Caco-2 (cell line): ENCODE results near the gene CD247. TPM values are rescaled to one million over a fixed set of nuclear protein-coding genes. Genes with fewer than 3 reads are reported as not detected.

Source experiments
- BruUV-seq: library from RNA; stranded (reverse); fragments of 400-500 nt; replicated peaks from 2 replicates; lab custom pipeline; 2021; lab: Mats Ljungman, UMichigan
- CTCF ChIA-PET: fragments of 300-600 bp; sonication (Branson Sonifier 250); formaldehyde crosslinking; loops from one replicate; lab custom pipeline; 2022; ENCODE audit warnings: antibody characterized with exemption; lab: Charles Lee
- POLR2A ChIA-PET: fragments of 300-600 bp; sonication (Branson Sonifier 250); formaldehyde crosslinking; loops from one replicate; lab custom pipeline; 2022; ENCODE audit warnings: antibody characterized with exemption; lab: Charles Lee
- DNase-seq, 2 experiments: peaks; one replicate each; pipeline versions ENCODE4 v3.0.0 to v3.0.0-alpha.2; 2020 to 2022
- H3K27me3 ChIP-seq: replicated peaks from 2 replicates; pipeline ENCODE4 v1.6.0; 2011; ENCODE audit warnings: low read length; ENCODE audit not compliant: control insufficient read depth, insufficient read depth
- H3K36me3 ChIP-seq: 2 replicates; pipeline ENCODE4 v1.5.1; 2011; ENCODE audit warnings: low read length; ENCODE audit not compliant: control insufficient read depth, insufficient read depth
- H3K4me1 ChIP-seq: fragments of 250-450 bp; sonication (Bioruptor Pico); 2 replicates; pipeline ENCODE4 v1.5.1; 2020; ENCODE audit warnings: mild to moderate bottlenecking
- H3K4me3 ChIP-seq: 2 replicates; pipeline ENCODE4 v1.5.1; 2011; ENCODE audit warnings: low read depth, mild to moderate bottlenecking, control low read depth, low read length
- H3K9me3 ChIP-seq: fragments of 250-450 bp; sonication (Bioruptor Pico); 2 replicates; pipeline ENCODE4 v1.5.1; 2020; ENCODE audit warnings: mild to moderate bottlenecking, moderate library complexity
- H3K27ac Mint-ChIP-seq: one replicate; pipeline ENCODE4 v1.8.0; 2022; ENCODE audit warnings: mixed read lengths; ENCODE audit not compliant: unreplicated experiment
- H3K27me3 Mint-ChIP-seq: one replicate; pipeline ENCODE4 v1.8.0; 2022; ENCODE audit warnings: mixed read lengths; ENCODE audit not compliant: insufficient read depth, unreplicated experiment
- H3K36me3 Mint-ChIP-seq: one replicate; pipeline ENCODE4 v1.8.0; 2022; ENCODE audit warnings: mild to moderate bottlenecking, mixed read lengths; ENCODE audit not compliant: insufficient read depth, unreplicated experiment
- H3K4me1 Mint-ChIP-seq: one replicate; pipeline ENCODE4 v1.8.0; 2022; ENCODE audit warnings: low read depth, mixed read lengths; ENCODE audit not compliant: unreplicated experiment
- H3K4me3 Mint-ChIP-seq: one replicate; pipeline ENCODE4 v1.8.0; 2022; ENCODE audit warnings: mild to moderate bottlenecking, moderate library complexity, mixed read lengths; ENCODE audit not compliant: unreplicated experiment
- H3K9me3 Mint-ChIP-seq: one replicate; pipeline ENCODE4 v1.8.0; 2022; ENCODE audit warnings: mixed read lengths; ENCODE audit not compliant: unreplicated experiment
- intact Hi-C: fragments of 100-400 bp; cut with micrococcal nuclease; formaldehyde crosslinking; loops from one replicate; pipeline ENCODE4 v1.10.0; 2022; ENCODE audit not compliant: unreplicated experiment
- total RNA-seq: library from RNA; stranded (reverse); gene quantifications from 2 replicates; pipeline ENCODE4 v1.2.3, GENCODE V29; 2022
- TF ChIP-seq, protein P1 (sequence below), 2 experiments: fragments of 200-600 bp in 1 of 2; IDR thresholded peaks; 1 replicate in 1 of 2; 2 replicates in 1 of 2; pipeline versions ENCODE4 v1.5.1 to v1.8.0; 2011 to 2022; ENCODE audit warnings: antibody characterized with exemption in 1 of 2, control low read depth in 1 of 2, inconsistent platforms in 1 of 2, low read depth in 1 of 2, low read length in 1 of 2, mild to moderate bottlenecking in 1 of 2, moderate library complexity in 1 of 2; ENCODE audit not compliant: insufficient read depth in 1 of 2, severe bottlenecking in 1 of 2, unreplicated experiment in 1 of 2

Gene CD247
- total RNA-seq, 1 experiment from 2014 or later = not detected

GRCh38 chr1:167502192-167502551 lies 16.2 kb downstream of the CD247 start:
- Histone ChIP-seq H3K27me3 (no peaks in the 10 kb centered on the region), H3K9me3 (no peaks in the 10 kb centered on the region), H3K36me3 (no peaks in the 10 kb centered on the region), H3K4me3 (no peak overlapping the region), H3K4me1 (no peaks in the 10 kb centered on the region)
- intact Hi-C loops = no loop called here
- Mint-ChIP-seq H3K27me3 (peaks cover 3% of the 10 kb centered on the region), H3K4me1 (no peaks in the 10 kb centered on the region), H3K9me3 (no peaks in the 10 kb centered on the region), H3K4me3 (no peak overlapping the region), H3K27ac (no peak overlapping the region), H3K36me3 (no peaks in the 10 kb centered on the region)
- ChIA-PET POLR2A (no interaction called here), CTCF (no interaction called here)
- BruUV-seq = no TSS peak
- DNase-seq = no peak
- TF ChIP-seq, protein P1, sequence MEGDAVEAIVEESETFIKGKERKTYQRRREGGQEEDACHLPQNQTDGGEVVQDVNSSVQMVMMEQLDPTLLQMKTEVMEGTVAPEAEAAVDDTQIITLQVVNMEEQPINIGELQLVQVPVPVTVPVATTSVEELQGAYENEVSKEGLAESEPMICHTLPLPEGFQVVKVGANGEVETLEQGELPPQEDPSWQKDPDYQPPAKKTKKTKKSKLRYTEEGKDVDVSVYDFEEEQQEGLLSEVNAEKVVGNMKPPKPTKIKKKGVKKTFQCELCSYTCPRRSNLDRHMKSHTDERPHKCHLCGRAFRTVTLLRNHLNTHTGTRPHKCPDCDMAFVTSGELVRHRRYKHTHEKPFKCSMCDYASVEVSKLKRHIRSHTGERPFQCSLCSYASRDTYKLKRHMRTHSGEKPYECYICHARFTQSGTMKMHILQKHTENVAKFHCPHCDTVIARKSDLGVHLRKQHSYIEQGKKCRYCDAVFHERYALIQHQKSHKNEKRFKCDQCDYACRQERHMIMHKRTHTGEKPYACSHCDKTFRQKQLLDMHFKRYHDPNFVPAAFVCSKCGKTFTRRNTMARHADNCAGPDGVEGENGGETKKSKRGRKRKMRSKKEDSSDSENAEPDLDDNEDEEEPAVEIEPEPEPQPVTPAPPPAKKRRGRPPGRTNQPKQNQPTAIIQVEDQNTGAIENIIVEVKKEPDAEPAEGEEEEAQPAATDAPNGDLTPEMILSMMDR (IDR thresholded peaks at IDR 0.05; ENCODE audit: insufficient read depth in 1 of 2, low read depth in 1 of 2, low read length in 1 of 2, severe bottlenecking in 1 of 2, unreplicated experiment in 1 of 2) = no peak

- Histone ChIP-seq H3K27me3 (no peaks in the 10 kb centered on the region), H3K9me3 (no peaks in the 10 kb centered on the region), H3K4me3 (no peak overlapping the region), H3K4me1 (no peaks in the 10 kb centered on the region), H3K36me3 (no peaks in the 10 kb centered on the region)
- Mint-ChIP-seq H3K4me1 (no peaks in the 10 kb centered on the region), H3K36me3 (no peaks in the 10 kb centered on the region), H3K4me3 (no peak overlapping the region), H3K9me3 (no peaks in the 10 kb centered on the region), H3K27ac (no peak overlapping the region), H3K27me3 (peaks cover 3% of the 10 kb centered on the region)
- no peak for DNase-seq
- CTCF ChIA-PET = no interaction called here
- no TSS peak for BruUV-seq
- TF ChIP-seq, protein P1 (IDR thresholded peaks at IDR 0.05; ENCODE audit: insufficient read depth in 1 of 2, low read depth in 1 of 2, low read length in 1 of 2, severe bottlenecking in 1 of 2, unreplicated experiment in 1 of 2) = no peak
- intact Hi-C loops = no loop called here
- POLR2A ChIA-PET = no interaction called here
These were observed 16.7 kb downstream of the CD247 start for GRCh38 chr1:167501515-167502191.

- Mint-ChIP-seq H3K9me3 (no peaks in the 10 kb centered on the region), H3K27me3 (peaks cover 9% of the 10 kb centered on the region), H3K27ac (no peak overlapping the region), H3K4me3 (no peak overlapping the region), H3K4me1 (no peaks in the 10 kb centered on the region), H3K36me3 (no peaks in the 10 kb centered on the region)
- POLR2A ChIA-PET = no interaction called here
- no peak for DNase-seq
- CTCF ChIA-PET = no interaction called here
- TF ChIP-seq, protein P1 (IDR thresholded peaks at IDR 0.05; ENCODE audit: insufficient read depth in 1 of 2, low read depth in 1 of 2, low read length in 1 of 2, severe bottlenecking in 1 of 2, unreplicated experiment in 1 of 2) = no peak
- no peak overlapping the region for H3K4me3 ChIP-seq
- H3K27me3 ChIP-seq = no peaks in the 10 kb centered on the region
- no TSS peak for BruUV-seq
- no peaks in the 10 kb centered on the region for H3K36me3 ChIP-seq
- intact Hi-C loops = no loop called here
- no peaks in the 10 kb centered on the region for H3K9me3 ChIP-seq
- no peaks in the 10 kb centered on the region for H3K4me1 ChIP-seq
These were observed 18.0 kb downstream of the CD247 start for GRCh38 chr1:167500283-167500860.
